GM12864 (cell line): ENCODE measurements around the gene TESMIN.

Source experiments
- DNase-seq: peaks from one replicate; pipeline ENCODE4 v3.0.0-alpha.2; 2011; ENCODE audit warnings: low read depth
- H3K4me3 ChIP-seq: 2 replicates; pipeline ENCODE4 v1.5.1; 2011; ENCODE audit warnings: mild to moderate bottlenecking, low read depth, low read length, control low read depth
- CTCF ChIP-seq: IDR thresholded peaks from 2 replicates; pipeline ENCODE4 v1.5.1; 2011; ENCODE audit warnings: low read depth, mild to moderate bottlenecking, moderate library complexity, low read length, control low read depth, inconsistent platforms; ENCODE audit errors: missing control alignments

The TESMIN gene

GRCh38 chr11:68661697-68662603, 89.4 kb downstream of the TESMIN start:
- no peak overlapping the region for H3K4me3 ChIP-seq
- no peak for TF ChIP-seq CTCF
- DNase-seq: no peak

- TF ChIP-seq CTCF: no peak
Observed at GRCh38 chr11:68661014-68661413, 90.3 kb downstream of the TESMIN start.

GRCh38 chr11:68660066-68660810, 91.1 kb downstream of the TESMIN start:
- DNase-seq: no peak
- no peak overlapping the region for H3K4me3 ChIP-seq
- TF ChIP-seq CTCF: no peak

More at GRCh38 chr11:68661014-68661413, 90.3 kb downstream of the TESMIN start:
- H3K4me3 ChIP-seq: no peak overlapping the region
- no peak for DNase-seq

- TF ChIP-seq CTCF: no peak
- no peak for DNase-seq
- no peak overlapping the region for H3K4me3 ChIP-seq
Observed at GRCh38 chr11:68659158-68659921, 92.0 kb downstream of the TESMIN start.

GRCh38 chr11:68658661-68659060, 92.7 kb downstream of the TESMIN start:
- no peak for TF ChIP-seq CTCF
- no peak overlapping the region for H3K4me3 ChIP-seq
- no peak for DNase-seq

- H3K4me3 ChIP-seq: no peak overlapping the region
- no peak for TF ChIP-seq CTCF
- DNase-seq: no peak
Observed at GRCh38 chr11:68658097-68658496, 93.2 kb downstream of the TESMIN start.
